ENCODE data around the gene LETMD1.

GRCh38 chr12:51070004-51070403, 21.9 kb downstream of the LETMD1 start:
- TF ChIP-seq, protein P1, sequence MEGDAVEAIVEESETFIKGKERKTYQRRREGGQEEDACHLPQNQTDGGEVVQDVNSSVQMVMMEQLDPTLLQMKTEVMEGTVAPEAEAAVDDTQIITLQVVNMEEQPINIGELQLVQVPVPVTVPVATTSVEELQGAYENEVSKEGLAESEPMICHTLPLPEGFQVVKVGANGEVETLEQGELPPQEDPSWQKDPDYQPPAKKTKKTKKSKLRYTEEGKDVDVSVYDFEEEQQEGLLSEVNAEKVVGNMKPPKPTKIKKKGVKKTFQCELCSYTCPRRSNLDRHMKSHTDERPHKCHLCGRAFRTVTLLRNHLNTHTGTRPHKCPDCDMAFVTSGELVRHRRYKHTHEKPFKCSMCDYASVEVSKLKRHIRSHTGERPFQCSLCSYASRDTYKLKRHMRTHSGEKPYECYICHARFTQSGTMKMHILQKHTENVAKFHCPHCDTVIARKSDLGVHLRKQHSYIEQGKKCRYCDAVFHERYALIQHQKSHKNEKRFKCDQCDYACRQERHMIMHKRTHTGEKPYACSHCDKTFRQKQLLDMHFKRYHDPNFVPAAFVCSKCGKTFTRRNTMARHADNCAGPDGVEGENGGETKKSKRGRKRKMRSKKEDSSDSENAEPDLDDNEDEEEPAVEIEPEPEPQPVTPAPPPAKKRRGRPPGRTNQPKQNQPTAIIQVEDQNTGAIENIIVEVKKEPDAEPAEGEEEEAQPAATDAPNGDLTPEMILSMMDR (IDR thresholded peaks at IDR 0.05): no peak
- TF ChIP-seq POLR2A (IDR thresholded peaks at IDR 0.05; ENCODE audit: low read depth) (no peak), EP300 (IDR thresholded peaks at IDR 0.05) (no peak), POLR2AphosphoS5 (IDR thresholded peaks at IDR 0.05) (no peak)
